Forelimb muscle (tissue), 1 donor: Measurements from ENCODE around the gene MIOX. TPM values are rescaled to one million over a fixed set of nuclear protein-coding genes. Genes with fewer than 3 reads are reported as not detected.
"Not testable (repeated sequence)": the region's sequence is repeated elsewhere in the genome, so short reads cannot be mapped to it uniquely, and the experiment has no call there.

Source experiments
- DNase-seq: peaks from one replicate; pipeline ENCODE4 v3.0.0-alpha.2; 2013; ENCODE audit warnings: low read depth
- polyA plus RNA-seq: library from polyadenylated mRNA; unstranded; fragments of 120-200 nt; gene quantifications from one replicate; pipeline ENCODE4 v1.2.1, GENCODE V29; 2013; ENCODE audit not compliant: insufficient read length

Gene MIOX
- polyA plus RNA-seq, 1 donor = 0.15 TPM

DNA sequence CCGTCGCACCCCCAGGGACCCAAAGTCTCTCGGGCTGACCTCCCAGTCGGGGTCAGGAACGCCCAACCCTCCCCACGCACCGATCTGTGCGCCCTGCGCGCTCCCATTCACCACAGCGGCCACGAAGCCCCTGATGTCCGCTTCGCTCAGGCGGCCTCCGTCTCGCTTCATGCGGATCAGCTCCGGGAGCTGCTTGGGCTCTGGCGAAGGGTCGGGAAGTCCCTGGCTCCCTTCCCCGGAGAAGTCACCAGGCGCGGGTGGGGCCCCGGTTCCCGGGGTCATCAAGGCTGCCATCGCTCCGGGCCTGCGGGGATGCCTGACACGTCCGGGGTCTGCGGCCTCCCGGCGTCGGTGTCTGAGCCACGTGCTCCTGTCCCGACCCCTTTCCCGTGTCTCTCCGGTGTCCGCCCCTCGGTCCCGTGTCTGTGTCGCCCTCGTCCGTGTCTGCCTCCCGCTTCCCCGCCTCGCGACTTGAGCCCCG lies 42.8 kb downstream of the MIOX start:
- no peak for DNase-seq

DNA sequence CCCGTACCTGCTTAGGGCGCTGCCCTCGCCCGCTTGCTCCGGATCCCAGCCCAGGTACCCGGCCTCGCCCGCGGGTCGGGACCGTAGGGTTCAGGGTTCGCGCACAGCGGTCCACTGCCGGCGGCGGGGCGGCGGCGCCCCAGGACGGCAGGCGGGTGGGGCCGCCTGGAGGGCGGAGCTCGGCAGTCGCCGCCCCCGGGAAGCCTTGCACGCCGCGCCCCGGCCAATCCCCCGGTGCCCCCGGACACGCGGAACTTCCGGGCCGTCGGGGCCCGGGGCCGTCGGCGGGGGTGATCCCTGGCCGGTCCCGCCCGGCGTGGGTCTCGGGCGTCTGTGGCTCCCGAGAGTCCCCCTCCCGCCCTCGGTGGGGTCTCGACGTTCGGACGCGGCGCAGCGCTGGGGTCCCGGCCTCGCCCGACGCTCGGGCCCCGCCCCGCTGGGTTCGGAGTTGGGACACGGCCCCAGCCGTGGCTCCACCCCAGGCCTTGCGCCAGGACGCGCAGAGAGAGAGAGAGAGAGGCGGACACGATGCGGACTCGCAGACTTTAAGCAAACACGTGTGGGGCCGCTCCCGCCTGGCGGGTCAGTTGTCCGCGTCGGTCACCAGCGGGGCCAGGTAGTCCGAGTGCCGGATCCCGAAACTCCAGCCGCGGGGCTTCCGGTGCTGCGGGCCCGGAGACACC lies 43.4 kb downstream of the MIOX start, which contains the start of gene TYMP:
Gene TYMP, minus strand, starts transcription at position 116 of the 683 bp plus-strand sequence. CDS start 303 bp downstream, outside the sequence.
- no peak for DNase-seq

DNA sequence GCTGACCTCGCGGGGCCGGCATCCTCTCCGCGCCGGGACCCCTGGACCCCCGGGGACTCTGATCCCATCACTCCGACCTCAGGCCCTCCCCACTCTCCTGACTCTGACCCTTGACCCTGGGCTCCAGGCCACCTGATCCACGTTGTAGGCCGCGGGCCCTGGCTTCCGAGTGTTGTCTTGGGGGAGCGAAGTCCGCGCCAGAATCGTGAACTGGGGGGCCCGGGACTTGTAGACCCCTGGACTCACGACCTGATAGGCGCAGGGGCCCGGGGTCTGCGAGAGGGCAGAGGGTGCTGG lies 43.9 kb downstream of the MIOX start:
- DNase-seq = no peak

DNA sequence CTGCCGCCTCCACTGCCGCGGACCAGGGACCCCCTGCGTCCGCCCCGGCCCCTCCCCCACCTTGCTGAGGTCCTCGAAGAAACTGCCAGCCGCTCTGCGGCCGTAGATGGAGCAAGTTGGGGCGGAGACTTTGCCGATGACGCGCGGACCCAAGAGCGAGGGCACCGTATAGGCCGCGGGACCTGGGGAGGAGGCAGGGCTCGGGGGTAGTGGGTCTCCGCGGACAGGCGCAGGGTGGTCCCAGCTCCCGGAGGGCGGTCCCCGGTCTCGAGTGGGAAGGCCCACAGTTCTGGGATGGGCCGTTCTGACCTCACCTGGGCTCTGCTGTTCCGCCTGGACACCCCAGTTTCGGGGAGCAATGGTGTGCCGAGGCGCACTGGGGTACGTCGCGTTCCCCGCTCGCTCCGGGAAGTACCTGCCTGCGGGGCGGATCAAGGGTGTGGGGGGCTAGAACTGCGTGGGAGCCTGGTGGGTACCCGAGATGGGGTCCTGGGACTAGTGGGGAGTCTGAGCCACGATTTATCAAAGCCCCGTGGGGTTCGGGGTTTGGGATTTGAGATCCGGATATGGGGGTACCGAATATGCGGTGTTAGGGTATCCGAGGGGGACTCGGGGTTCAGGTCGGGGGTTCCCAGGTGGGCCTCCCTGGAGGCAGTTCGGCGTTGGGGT lies 44.4 kb downstream of the MIOX start:
- DNase-seq = no peak

DNA sequence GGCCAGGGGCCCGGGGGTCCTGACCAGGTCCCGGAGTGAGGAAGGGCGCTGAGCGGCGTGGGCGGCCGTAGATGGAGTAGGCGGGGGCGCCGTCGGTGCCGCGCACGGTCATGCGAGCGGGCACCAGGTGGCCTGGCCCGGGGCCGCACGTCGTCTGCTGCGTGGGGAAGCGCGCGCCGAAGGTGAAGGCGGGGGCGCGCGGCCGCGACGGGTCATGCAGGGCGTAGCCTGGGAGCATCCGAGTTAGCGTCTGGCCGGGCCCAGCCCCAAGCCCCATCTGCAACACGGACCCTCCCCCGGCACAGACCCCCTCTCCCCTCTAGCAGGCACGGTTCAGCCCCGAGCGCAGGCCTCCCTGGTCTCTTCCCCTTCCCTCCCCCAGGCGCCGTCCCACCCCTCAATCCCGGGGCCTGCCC lies 44.9 kb downstream of the MIOX start:
- no peak for DNase-seq

DNA sequence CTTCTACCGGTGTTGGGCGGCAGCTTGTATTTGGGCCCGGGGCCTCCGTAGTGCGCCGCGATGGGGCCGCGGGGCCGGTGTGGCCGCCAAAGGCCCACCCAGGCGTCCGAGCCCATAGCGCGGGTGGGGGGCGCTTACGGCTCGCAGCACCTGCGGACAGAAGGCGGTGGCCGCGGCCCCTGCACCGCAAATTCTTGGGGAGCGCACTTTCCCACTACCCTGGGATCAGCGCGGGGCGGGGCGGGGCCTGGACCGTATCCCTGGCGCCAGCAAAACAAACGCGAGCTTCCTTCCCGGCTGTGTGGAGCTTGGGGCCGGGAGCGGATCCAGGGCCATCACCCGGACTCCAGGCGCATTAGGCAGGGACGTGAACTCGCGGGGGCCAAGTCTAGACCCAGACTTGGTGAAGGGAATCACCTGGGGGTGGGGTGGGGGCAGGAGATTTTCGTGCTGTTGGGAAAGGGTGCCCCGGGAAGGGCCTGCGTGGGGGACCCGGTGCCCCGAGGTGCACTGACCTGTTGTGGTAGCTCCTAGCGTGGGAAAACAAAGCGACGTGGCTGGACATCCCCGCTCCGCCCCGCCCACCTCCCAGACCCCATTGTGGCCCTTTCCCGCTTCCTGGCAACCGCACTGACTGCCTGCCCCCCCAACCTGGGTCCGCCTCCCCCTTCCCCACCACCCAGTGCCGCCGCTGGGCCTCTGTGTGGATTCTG lies 45.5 kb downstream of the MIOX start:
- no peak for DNase-seq

DNA sequence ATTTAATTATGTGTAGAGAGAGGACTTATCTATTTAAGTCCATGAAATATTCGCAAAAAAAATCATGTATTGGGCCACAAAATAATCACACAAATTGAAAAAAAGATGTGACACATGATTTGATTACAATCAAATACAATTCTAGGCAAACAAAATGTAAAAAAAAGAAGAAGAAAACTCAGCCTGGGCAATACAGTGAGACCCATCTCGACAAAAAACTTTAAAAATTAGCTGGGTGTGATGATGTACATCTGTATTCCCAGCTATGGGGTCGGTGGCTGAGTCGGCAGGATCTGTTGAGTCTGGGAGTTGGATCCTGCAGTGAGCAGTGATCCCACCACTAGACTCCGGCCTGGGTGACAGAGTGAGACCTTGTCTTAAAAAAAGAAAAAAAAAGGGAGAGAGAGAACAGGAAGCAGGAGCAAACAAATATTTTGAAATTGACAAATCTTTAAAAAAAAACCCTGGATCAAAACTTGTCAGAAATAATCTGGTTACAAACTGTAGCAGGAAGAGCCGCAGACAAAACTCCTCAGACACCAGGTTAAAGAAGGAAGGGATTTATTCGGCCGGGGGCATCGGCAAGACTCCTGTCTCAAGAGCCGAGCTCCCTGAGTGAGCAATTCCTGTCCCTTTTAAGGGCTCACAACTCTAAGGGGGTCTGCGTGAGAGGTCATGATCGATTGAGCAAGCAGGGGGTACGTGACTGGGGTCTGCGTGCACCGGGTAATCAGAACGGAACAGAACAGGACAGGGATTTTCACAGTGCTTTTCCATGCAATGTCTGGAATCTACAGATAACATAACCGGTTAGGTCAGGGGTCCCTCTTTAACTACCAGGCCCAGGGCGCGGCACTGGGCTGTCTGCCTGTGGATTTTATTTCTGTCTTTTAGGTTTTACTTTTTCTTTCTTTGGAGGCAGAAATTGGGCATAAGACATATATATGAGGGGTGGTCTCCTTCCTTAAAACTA lies 46.5 kb downstream of the MIOX start:
- DNase-seq = no peak

DNA sequence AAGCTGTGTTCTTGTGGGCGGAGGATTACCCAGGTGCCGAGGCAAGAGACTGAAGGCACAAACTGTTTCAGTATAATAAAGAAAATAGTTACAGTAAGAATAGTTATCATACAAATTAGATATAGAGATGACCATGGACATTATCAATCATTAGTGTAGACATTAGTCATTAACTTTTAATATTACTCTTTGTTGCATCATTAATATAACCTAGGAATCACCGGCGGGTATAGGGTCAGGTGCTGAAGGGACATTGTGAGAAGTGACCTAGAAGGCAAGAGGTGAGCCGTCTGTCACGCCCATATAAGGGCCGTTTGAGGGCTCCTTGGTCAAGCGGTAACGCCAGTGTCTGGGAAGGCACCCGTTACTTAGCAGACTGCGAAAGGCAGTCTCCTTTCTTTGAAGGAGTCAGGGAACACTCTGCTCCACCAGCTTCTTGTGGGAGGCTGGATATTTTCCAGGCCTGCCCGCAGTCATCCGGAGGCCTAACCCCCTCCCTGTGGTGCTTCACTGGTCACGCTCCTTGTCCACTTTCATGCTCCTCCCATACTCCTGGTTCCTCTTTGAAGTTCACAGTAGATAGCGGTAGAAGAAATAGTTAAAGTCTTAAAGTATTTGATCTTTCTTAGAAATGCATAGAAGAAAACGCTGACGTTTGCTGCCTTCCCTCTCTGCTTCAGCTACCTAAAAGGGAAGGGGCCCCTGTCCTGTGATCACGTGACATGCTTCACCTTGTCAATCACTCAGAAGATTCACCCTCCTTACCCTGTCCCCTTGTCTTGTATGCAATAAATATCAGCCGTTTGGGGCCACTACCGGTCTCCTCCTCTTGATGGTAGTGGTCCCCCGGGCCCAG lies 47.4 kb downstream of the MIOX start:
- not testable (repeated sequence) for DNase-seq

DNA sequence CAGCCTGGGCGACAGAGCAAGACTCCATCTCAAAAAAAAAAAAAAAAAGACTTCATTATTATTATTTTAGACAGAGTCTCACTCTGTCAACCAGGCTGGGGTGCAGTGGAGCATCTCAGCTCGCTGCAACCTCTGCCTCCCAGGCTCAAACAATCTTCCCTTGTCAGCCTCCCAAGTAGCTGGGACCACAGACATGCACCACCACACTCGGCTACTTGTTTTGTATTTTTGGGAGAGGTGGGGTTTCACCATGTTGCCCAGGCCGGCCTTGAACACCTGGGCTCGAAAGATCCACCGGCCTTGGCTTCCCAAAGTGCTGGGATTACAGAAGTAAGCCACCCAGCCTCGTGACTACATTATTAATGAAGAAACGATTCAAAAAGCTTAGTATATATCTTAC lies 48.5 kb downstream of the MIOX start:
- no peak for DNase-seq

DNA sequence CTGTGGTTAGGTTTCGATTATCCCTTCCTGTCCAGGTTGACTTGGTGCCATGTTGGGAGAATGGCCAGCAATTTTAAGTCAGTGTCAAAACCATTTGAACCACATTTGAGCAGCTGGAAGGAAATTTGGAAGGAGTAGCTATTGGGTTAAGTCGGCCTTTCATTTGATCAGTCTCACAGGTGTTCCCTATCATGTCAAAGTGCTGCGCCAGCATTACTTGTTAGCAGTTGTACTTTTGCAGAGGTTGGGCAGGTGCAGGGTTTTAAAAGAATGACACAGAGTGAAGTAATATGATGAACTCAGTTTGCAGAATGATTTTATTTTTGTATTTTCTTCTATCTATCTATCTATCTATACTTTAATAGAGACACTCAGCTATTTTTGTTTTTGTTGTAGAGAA lies 49.6 kb downstream of the MIOX start:
- DNase-seq = no peak

DNA sequence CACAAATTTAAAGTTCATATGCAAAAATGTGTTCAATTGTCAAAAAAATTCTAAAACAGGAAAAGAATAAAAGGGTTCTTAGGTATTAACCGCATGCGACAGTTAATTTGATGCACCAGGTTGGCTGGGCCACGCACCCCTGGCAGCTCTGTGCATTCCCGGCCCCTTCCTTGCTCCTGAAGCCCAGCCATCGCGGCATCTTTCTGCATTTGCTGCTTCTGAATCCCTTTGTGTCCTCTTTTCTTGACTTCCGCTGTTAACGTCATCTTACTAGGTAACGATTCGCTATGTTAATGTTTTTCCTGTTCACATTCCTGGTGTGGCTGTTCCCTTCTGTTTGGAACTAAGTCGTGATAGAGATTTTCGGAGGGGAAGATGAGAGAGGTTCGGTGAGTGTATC lies 51.1 kb downstream of the MIOX start:
- no peak for DNase-seq

Other genes with a start within 250 kb of the MIOX start
- 27.3 TPM for gene TUBGCP6, start 241.8 kb upstream of the MIOX start, polyA plus RNA-seq
- 14.5 TPM for gene HDAC10, start 235.6 kb upstream of the MIOX start, polyA plus RNA-seq
- gene MAPK12, start 225.2 kb upstream of the MIOX start, polyA plus RNA-seq = 33.2 TPM
- 5.6 TPM for gene MAPK11, start 216.5 kb upstream of the MIOX start, polyA plus RNA-seq
- 77.0 TPM for gene PLXNB2, start 179.2 kb upstream of the MIOX start, polyA plus RNA-seq
- gene DENND6B, start 159.8 kb upstream of the MIOX start, polyA plus RNA-seq = 5.2 TPM
- 35.5 TPM for gene PPP6R2, start 143.5 kb upstream of the MIOX start, polyA plus RNA-seq
- gene SBF1, start 11.8 kb upstream of the MIOX start, polyA plus RNA-seq = 39.9 TPM
- gene ADM2, start 5.3 kb upstream of the MIOX start, polyA plus RNA-seq = 0.30 TPM
- gene LMF2, start 20.8 kb downstream of the MIOX start, polyA plus RNA-seq = 36.6 TPM
- gene NCAPH2, start 21.4 kb downstream of the MIOX start, polyA plus RNA-seq = 31.3 TPM
- gene SCO2, start 38.7 kb downstream of the MIOX start, polyA plus RNA-seq = 1.6 TPM
- 2.8 TPM for gene TYMP, start 43.2 kb downstream of the MIOX start, polyA plus RNA-seq
- gene KLHDC7B, start 59.0 kb downstream of the MIOX start, polyA plus RNA-seq = 0.03 TPM
- not detected for gene SYCE3, start 76.1 kb downstream of the MIOX start, polyA plus RNA-seq
- gene CPT1B, start 91.6 kb downstream of the MIOX start, polyA plus RNA-seq = 47.0 TPM
- 41.1 TPM for gene CHKB, start 96.0 kb downstream of the MIOX start, polyA plus RNA-seq
- gene MAPK8IP2, start 113.9 kb downstream of the MIOX start, polyA plus RNA-seq = 0.51 TPM
- 13.2 TPM for gene ARSA, start 141.3 kb downstream of the MIOX start, polyA plus RNA-seq
- 17.8 TPM for gene SHANK3, start 186.0 kb downstream of the MIOX start, polyA plus RNA-seq